Thymus (tissue), 11 donors: ENCODE measurements around the gene MED20. TPM values are rescaled to one million over a fixed set of nuclear protein-coding genes. Genes with fewer than 3 reads are reported as not detected.
"Not testable (repeated sequence)": the region's sequence is repeated elsewhere in the genome, so short reads cannot be mapped to it uniquely, and the experiment has no call there.

ENCODE experiments used
- DNase-seq, 9 donors: peaks; one replicate each; pipeline ENCODE4 v3.0.0-alpha.2; 2013; ENCODE audit warnings: low spot score in 9 of 9, low read depth in 6 of 9, missing footprints in 1 of 9
- H3K27ac ChIP-seq, 2 donors: one replicate each; pipeline ENCODE4 v1.5.1; 2013; ENCODE audit warnings: control low read depth in 1 of 2, low read depth in 1 of 2, low read length in 1 of 2, mild to moderate bottlenecking in 1 of 2, moderate library complexity in 1 of 2
- H3K27me3 ChIP-seq, 2 donors: one replicate each; pipeline ENCODE4 v1.5.1; 2013; ENCODE audit warnings: low read length in 1 of 2; ENCODE audit not compliant: control insufficient read depth in 2 of 2, insufficient read depth in 1 of 2
- H3K36me3 ChIP-seq, 2 donors: one replicate each; pipeline ENCODE4 v1.5.1; 2013; ENCODE audit warnings: low read length in 1 of 2, mild to moderate bottlenecking in 1 of 2, moderate library complexity in 1 of 2; ENCODE audit not compliant: control insufficient read depth in 2 of 2, insufficient read depth in 2 of 2
- H3K4me1 ChIP-seq, 2 donors: one replicate each; pipeline ENCODE4 v1.5.1; 2013; ENCODE audit warnings: low read length in 2 of 2; ENCODE audit not compliant: control insufficient read depth in 2 of 2, insufficient read depth in 2 of 2
- H3K4me3 ChIP-seq, 2 donors: one replicate each; pipeline ENCODE4 v1.5.1; 2013; ENCODE audit warnings: low read length in 2 of 2, control low read depth in 1 of 2, mild to moderate bottlenecking in 1 of 2
- H3K9me3 ChIP-seq, 2 donors: one replicate each; pipeline ENCODE4 v1.5.1; 2013; ENCODE audit warnings: low read length in 1 of 2, mild to moderate bottlenecking in 1 of 2; ENCODE audit not compliant: control insufficient read depth in 2 of 2, insufficient read depth in 1 of 2
- WGBS: extraction: QIAGEN DNeasy Blood & Tissue Kit; methylation state at CpG from one replicate; pipeline ENCODE4 v1.1.7; 2013; 5-methylcytosine and 5-hydroxymethylcytosine counted together
- polyA plus RNA-seq: library from polyadenylated mRNA; stranded (reverse); fragments of 200-250 nt; gene quantifications from one replicate; pipeline ENCODE4 v1.2.3, GENCODE V29; 2013
- total RNA-seq: library from RNA; stranded (reverse); fragments of 120-200 nt; gene quantifications from one replicate; pipeline ENCODE4 v1.2.4, GENCODE V29; 2013
- donor health status: healthy.

Gene MED20
- total and polyA plus RNA-seq, 2 donors: 7.9 to 22.4 TPM

DNA sequence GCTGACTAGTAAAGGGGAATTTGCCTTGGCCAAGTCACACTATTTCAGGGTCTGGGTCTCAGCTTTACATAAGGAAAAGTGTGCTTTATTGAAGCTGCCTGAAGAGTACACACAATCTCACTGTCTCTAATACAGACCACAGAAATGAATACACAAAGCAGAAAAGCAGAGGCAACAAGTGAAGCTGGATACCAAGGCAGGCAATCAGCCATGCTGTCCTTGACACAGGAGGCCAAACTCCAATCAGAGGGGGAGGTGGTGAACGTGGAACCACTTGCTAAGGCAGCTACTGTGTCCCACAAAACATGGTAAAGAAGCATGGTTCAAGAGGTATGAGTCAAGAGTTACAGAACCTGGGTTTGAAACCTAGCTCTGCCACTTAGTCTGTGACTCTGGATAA, 42.4 kb upstream of the MED20 start:
- Histone ChIP-seq H3K27ac (no peak overlapping the region), H3K27me3 (no peaks in the 10 kb centered on the region), H3K4me1 (peaks cover 26 to 35% of the 10 kb centered on the region in 2 donors), H3K4me3 (no peak overlapping the region), H3K9me3 (no peaks in the 10 kb centered on the region), H3K36me3 (peaks cover 37 to 47% of the 10 kb centered on the region in 2 donors)
- no peak for DNase-seq
- 81% methylated on average over 1 of the region's 1 CpG for WGBS

DNA sequence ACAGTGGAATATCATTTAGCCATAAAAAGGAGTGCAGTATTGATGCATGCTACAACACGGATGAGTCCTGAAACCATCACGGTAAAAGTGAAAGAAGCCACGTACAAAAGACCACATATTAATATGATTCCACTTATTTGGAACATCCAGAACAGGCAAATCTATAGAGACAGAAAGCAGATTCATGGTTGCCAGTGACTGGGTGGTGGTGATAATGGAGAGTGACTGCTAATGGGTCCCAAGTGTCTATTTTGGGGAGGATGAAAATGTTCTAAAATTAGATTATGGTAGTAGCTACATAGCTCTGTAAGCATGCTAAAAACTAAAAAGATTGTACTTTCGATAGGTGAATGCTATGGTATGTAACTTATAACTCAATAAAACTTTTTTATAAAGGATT, 39.1 kb upstream of the MED20 start:
- DNase-seq: no peak
- peaks cover 19 to 20% of the 10 kb centered on the region in 2 donors for H3K4me1 ChIP-seq
- H3K4me3 ChIP-seq: no peak overlapping the region
- 97% methylated on average over 4 of the region's 4 CpGs for WGBS
- H3K27me3 ChIP-seq: no peaks in the 10 kb centered on the region
- peaks cover 0 to 3% of the 10 kb centered on the region in 2 donors for H3K9me3 ChIP-seq
- H3K36me3 ChIP-seq: peaks cover 22 to 33% of the 10 kb centered on the region in 2 donors
- no peak overlapping the region for H3K27ac ChIP-seq

DNA sequence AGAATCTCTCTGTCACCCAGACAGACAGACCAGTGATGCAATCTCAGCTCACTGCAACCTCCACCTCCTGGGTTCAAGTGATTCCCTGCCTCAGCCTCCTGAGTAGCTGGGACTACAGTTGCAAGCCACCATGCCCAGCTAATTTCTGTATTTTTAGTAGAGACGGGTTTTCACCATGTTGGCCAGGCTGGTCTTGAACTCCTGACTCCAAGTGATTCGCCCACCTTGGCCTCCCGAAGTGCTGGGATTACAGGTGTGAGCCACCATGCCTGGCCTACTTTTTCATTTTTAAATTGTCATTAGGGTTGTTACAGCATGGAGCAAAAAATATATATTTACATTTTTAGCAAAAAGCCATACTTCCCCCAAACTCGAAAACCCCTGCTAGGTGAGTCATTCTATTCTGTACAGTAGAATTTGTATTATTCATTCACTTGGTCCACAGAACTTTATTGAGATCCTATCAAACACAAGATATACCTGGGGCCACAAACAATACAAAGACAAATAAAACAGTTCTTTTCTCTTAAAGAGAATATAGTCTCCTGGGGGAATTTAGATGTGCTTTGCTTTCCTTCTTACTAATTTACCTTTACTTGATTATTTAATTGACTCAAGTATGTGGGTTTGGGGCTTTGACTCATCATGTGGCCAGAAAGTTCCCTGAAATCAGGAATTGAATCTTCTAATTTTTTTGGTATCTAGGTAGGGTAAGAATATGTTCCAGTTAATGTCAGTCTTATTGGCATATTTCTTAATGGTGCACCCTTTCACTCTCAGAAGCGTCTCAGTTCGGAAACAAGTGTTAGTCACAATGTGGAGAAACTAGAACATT, 37.3 kb upstream of the MED20 start:
- H3K27ac ChIP-seq: no peak overlapping the region
- DNase-seq: no peak
- peaks cover 13 to 35% of the 10 kb centered on the region in 2 donors for H3K36me3 ChIP-seq
- 95% methylated on average over 6 of the region's 6 CpGs for WGBS
- H3K4me1 ChIP-seq: peaks cover 8 to 13% of the 10 kb centered on the region in 2 donors
- no peaks in the 10 kb centered on the region for H3K27me3 ChIP-seq
- H3K4me3 ChIP-seq: no peak overlapping the region
- H3K9me3 ChIP-seq: peaks cover 0 to 3% of the 10 kb centered on the region in 2 donors

DNA sequence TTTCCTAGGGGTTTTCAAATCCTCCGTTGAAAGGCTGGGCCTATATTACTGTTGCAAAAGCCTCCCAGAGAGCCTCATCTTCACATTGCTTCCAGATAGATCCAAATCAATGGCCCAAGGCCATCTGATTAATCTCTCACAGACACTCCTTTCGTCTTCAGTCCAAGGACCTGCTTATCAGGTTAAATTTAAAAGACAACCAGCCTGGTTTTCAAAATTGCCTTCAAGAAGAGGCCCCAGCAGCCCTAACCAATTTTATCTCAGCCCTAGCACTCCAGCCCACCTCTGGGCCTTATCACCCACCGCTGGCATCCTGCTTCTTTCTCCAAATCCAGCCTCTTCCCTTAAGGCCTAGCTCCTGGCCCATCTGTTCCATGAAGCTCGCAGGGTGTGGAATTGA, 36.2 kb upstream of the MED20 start:
- H3K36me3 ChIP-seq: peaks cover 8 to 34% of the 10 kb centered on the region in 2 donors
- H3K4me1 ChIP-seq: peaks cover 5 to 10% of the 10 kb centered on the region in 2 donors
- no peak overlapping the region for H3K27ac ChIP-seq
- peaks cover 0 to 3% of the 10 kb centered on the region in 2 donors for H3K9me3 ChIP-seq
- DNase-seq: no peak
- no peak overlapping the region for H3K4me3 ChIP-seq
- 84% methylated on average over 4 of the region's 4 CpGs for WGBS
- no peaks in the 10 kb centered on the region for H3K27me3 ChIP-seq

DNA sequence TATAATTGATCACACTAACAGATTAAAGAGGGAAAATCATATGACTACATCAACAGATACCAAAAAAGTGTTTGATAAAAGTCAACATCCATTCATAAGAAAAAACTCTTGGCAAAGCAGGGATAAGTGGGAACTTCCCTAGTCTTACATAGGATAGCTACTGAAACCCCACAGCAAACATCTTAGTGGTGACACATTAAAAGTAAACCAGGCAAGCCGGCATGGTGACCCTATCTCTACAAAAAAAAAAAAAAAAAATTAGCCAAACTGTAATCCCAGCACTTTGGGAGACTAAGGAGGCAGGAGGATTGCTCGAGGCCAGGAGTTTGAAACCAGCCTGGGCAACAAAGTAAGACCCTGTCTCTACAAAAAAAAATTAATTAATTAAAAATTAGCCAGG, 34.5 kb upstream of the MED20 start:
- Histone ChIP-seq H3K27ac (no peak overlapping the region), H3K36me3 (peaks cover 14 to 37% of the 10 kb centered on the region in 2 donors), H3K4me3 (no peak overlapping the region), H3K9me3 (peaks cover 0 to 3% of the 10 kb centered on the region in 2 donors), H3K4me1 (peaks cover 5 to 10% of the 10 kb centered on the region in 2 donors), H3K27me3 (no peaks in the 10 kb centered on the region)
- no peak for DNase-seq
- 93% methylated on average over 2 of the region's 2 CpGs for WGBS

DNA sequence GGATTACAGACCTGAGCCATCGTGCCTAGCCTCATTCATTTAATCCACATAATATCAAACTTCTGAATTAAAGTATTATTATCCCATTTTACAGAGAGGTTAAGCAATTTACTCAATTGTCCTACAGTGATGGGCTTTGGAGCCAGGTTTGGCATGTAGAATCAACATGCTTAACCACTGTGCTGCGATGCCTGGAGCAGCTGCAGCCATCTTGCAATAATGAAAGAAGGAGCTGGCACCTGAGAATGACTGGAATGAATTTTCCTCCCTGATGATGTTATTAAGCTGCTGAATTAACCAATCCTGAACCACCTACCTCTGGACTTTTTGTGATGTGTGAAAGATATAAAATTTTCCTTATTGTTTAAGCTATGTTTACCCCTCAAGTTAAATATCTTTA, 33.7 kb upstream of the MED20 start:
- peaks cover 3 to 12% of the 10 kb centered on the region in 2 donors for H3K4me1 ChIP-seq
- H3K27ac ChIP-seq: no peak overlapping the region
- DNase-seq: no peak
- peaks cover 0 to 3% of the 10 kb centered on the region in 2 donors for H3K9me3 ChIP-seq
- WGBS: 100% methylated on average over 2 of the region's 2 CpGs
- H3K27me3 ChIP-seq: no peaks in the 10 kb centered on the region
- H3K36me3 ChIP-seq: peaks cover 14 to 42% of the 10 kb centered on the region in 2 donors
- H3K4me3 ChIP-seq: no peak overlapping the region

DNA sequence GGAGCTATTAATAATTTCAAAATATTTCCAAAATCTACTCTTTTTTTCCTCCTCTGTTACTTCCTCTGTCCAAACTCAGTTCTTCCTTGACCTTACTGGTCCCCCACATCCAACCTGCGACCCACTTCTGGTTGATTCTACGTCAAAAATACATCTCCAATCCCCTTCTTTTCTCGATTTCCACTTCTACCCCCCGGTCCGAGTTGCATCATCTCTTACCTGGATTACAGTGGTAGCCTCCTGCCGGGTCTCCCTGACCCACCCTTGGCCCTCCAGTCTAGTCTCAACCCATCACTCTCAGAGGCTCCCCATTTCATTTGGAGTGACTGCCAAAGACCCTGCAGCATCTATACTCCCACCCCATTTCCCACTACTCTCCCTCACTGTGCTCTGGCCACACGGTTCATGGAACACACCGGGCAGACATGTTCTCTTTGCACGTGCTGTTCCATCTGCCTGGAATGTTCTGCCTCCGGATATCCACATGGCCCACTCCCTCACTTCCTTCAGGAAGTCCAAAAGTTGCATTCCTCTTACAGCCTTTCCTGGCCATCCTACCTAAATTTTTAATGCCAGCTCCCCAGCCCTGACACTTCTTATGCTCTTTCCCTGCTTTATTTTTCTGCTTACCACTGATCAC, 26.8 kb upstream of the MED20 start:
- no peak overlapping the region for H3K27ac ChIP-seq
- no peaks in the 10 kb centered on the region for H3K27me3 ChIP-seq
- WGBS: 92% methylated on average over 10 of the region's 10 CpGs
- peaks cover 0 to 8% of the 10 kb centered on the region in 2 donors for H3K4me1 ChIP-seq
- H3K36me3 ChIP-seq: peaks cover 11 to 31% of the 10 kb centered on the region in 2 donors
- no peaks in the 10 kb centered on the region for H3K9me3 ChIP-seq
- no peak overlapping the region for H3K4me3 ChIP-seq
- no peak for DNase-seq

DNA sequence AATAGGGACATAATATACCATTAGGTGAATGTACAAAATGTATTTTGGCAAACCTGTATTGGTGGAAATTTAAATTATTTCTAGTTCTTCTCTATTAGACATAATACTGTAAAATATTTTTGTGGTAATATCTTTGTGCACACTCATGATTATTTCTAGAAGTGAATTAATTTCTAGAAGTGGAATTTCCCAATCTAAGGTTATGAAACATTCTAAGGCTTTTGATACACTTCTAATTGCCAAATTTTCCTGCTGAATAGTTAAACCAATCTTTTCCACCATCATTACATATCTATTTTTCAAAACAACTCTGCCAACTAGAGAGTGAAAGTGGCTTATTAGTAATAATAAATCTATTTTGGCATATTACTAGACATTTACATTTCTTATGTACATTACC, 22.5 kb upstream of the MED20 start:
- no peak overlapping the region for H3K4me3 ChIP-seq
- DNase-seq: no peak
- peaks cover 24 to 38% of the 10 kb centered on the region in 2 donors for H3K4me1 ChIP-seq
- H3K36me3 ChIP-seq: peaks cover 25 to 27% of the 10 kb centered on the region in 2 donors
- no peaks in the 10 kb centered on the region for H3K27me3 ChIP-seq
- H3K9me3 ChIP-seq: no peaks in the 10 kb centered on the region
- no peak overlapping the region for H3K27ac ChIP-seq

DNA sequence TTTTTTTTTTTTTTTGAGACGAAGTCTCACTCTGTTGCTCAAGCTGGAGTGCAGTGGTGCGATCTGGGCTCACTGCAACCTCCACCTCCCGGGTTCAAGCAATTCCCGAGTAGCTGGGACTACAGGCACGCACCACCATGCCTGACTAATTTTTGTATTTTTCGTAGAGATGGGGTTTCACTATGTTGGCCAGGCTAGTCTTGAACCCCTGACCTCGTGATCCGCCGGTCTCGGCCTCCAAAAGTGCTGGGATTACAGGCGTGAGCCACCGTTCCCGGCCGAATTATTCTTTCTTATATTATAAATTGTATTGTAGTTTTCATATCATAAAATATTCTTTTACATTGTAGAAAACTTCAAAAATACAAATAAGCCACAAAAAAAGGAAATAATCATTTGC, 21.9 kb upstream of the MED20 start:
- not testable (repeated sequence) for H3K4me3 ChIP-seq, H3K27ac ChIP-seq, H3K27me3 ChIP-seq, DNase-seq, H3K9me3 ChIP-seq
- peaks cover 30 to 43% of the 10 kb centered on the region in 2 donors for H3K4me1 ChIP-seq
- peaks cover 31 to 33% of the 10 kb centered on the region in 2 donors for H3K36me3 ChIP-seq
- 97% methylated on average over 14 of the region's 14 CpGs for WGBS
